Inflammatory macrophage treated with lipopolysaccharide for 4 hours (primary cell): ENCODE data around the gene CALB2.
"Not testable (repeated sequence)": the region's sequence is repeated elsewhere in the genome, so short reads cannot be mapped to it uniquely, and the experiment has no call there.

Experiments
- DNase-seq: peaks from one replicate; pipeline ENCODE4 v3.0.0-alpha.2; 2020

CALB2 gene

GRCh38 chr16:71353736-71354135, 4.8 kb upstream of the CALB2 start:
- DNase-seq: no peak

GRCh38 chr16:71354156-71354555, 4.4 kb upstream of the CALB2 start:
- DNase-seq: no peak

- DNase-seq: no peak
Measured at GRCh38 chr16:71356051-71356740, 2.3 kb upstream of the CALB2 start.

- DNase-seq: not testable (repeated sequence)
Measured at GRCh38 chr16:71356936-71357335, 1.6 kb upstream of the CALB2 start.

- no peak for DNase-seq
Measured at GRCh38 chr16:71357681-71358080, 842 bp upstream of the CALB2 start.

- no peak for DNase-seq
Measured at GRCh38 chr16:71359431-71359830, 908 bp downstream of the CALB2 start.

GRCh38 chr16:71360378-71360777, 1.9 kb downstream of the CALB2 start:
- DNase-seq: peak; percentile 6

GRCh38 chr16:71364133-71364681, 5.7 kb downstream of the CALB2 start:
- no peak for DNase-seq

- DNase-seq: no peak
Measured at GRCh38 chr16:71365021-71365420, 6.5 kb downstream of the CALB2 start.

- peak; percentile 41 for DNase-seq
Measured at GRCh38 chr16:71367241-71367976, 8.9 kb downstream of the CALB2 start.

- DNase-seq: no peak
Measured at GRCh38 chr16:71368958-71369357, 10.4 kb downstream of the CALB2 start.

GRCh38 chr16:71369494-71369893, 11.0 kb downstream of the CALB2 start:
- DNase-seq: no peak

GRCh38 chr16:71371237-71371636, 12.7 kb downstream of the CALB2 start:
- no peak for DNase-seq

GRCh38 chr16:71373073-71373472, 14.6 kb downstream of the CALB2 start:
- no peak for DNase-seq

GRCh38 chr16:71376465-71377157, 18.1 kb downstream of the CALB2 start:
- no peak for DNase-seq

- DNase-seq: no peak
Measured at GRCh38 chr16:71379711-71380110, 21.2 kb downstream of the CALB2 start.

GRCh38 chr16:71380831-71381230, 22.3 kb downstream of the CALB2 start:
- no peak for DNase-seq

GRCh38 chr16:71383054-71383773, 24.7 kb downstream of the CALB2 start:
- no peak for DNase-seq

GRCh38 chr16:71384073-71384724, 25.7 kb downstream of the CALB2 start:
- DNase-seq: no peak

- no peak for DNase-seq
Measured at GRCh38 chr16:71387045-71387871, 28.7 kb downstream of the CALB2 start.

GRCh38 chr16:71389330-71389729, 30.8 kb downstream of the CALB2 start:
- DNase-seq: no peak
